Right lobe of liver (tissue), 4 donors: ENCODE results near the gene ATP6V1C2.

Source experiments
- POLR2A ChIP-seq: fragments of 450-650 bp; IDR thresholded peaks from one replicate; pipeline ENCODE4 v1.6.1; 2017; ENCODE audit warnings: antibody characterized with exemption, mild to moderate bottlenecking
- TF ChIP-seq, protein P1 (sequence below), 4 donors: fragments of 200-600 bp in 3 of 4; fragments of 450-650 bp in 1 of 4; IDR thresholded peaks; one replicate each; pipeline versions ENCODE4 v1.5.1 to v1.8.0; 2016 to 2022; ENCODE audit warnings: antibody characterized with exemption in 4 of 4, mild to moderate bottlenecking in 2 of 4
- donor health status: DM: no; HTN: no; CAD: no.
- donor health status: DM: no; HTN: no; CAD: no.
- donor health status: DM: no; HTN: yes; CAD: no.

DNA sequence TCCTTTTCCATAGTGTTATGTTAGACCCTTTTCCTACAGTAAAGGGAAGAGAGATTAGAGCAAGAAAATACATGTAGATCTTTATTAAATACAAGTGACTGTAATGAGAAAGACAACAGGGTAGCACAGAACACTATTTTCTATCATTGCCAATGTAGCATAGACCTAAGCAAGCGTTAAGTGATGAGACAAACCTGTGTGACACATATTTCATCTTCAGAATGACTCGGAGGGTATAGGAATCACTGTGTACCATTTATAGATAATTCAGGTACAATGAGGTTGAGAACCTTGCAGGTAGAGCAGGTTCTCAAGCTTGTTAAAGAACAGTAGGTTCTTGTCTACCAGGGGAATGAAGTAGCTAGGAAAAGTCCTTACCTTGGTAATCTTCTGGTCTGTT, 75.3 kb downstream of the ATP6V1C2 start:
- TF ChIP-seq, protein P1, sequence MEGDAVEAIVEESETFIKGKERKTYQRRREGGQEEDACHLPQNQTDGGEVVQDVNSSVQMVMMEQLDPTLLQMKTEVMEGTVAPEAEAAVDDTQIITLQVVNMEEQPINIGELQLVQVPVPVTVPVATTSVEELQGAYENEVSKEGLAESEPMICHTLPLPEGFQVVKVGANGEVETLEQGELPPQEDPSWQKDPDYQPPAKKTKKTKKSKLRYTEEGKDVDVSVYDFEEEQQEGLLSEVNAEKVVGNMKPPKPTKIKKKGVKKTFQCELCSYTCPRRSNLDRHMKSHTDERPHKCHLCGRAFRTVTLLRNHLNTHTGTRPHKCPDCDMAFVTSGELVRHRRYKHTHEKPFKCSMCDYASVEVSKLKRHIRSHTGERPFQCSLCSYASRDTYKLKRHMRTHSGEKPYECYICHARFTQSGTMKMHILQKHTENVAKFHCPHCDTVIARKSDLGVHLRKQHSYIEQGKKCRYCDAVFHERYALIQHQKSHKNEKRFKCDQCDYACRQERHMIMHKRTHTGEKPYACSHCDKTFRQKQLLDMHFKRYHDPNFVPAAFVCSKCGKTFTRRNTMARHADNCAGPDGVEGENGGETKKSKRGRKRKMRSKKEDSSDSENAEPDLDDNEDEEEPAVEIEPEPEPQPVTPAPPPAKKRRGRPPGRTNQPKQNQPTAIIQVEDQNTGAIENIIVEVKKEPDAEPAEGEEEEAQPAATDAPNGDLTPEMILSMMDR (IDR thresholded peaks at IDR 0.05), result no peak
- TF ChIP-seq POLR2A, result no peak
